Mesenchymal stem cell (in vitro differentiated cells and primary cell): ENCODE results near the gene PRR15L.

ENCODE experiments used
- DNase-seq: peaks from one replicate; pipeline ENCODE4 v3.0.0-alpha.2; 2013
- H2AFZ ChIP-seq: one replicate; pipeline ENCODE4 v1.6.1; 2013; ENCODE audit warnings: low read depth, mild to moderate bottlenecking, control low read depth, inconsistent platforms, low read length, moderate library complexity
- H2AK5ac ChIP-seq: 2 replicates; pipeline ENCODE4 v1.6.1; 2013; ENCODE audit warnings: low read length, moderate library complexity, mild to moderate bottlenecking, inconsistent platforms; ENCODE audit not compliant: severe bottlenecking
- H2BK120ac ChIP-seq: one replicate; pipeline ENCODE4 v1.6.1; 2013; ENCODE audit warnings: low read depth, mild to moderate bottlenecking, inconsistent platforms, low read length, moderate library complexity
- H2BK12ac ChIP-seq, 2 experiments: one replicate each; pipeline ENCODE4 v1.6.1; 2013; ENCODE audit warnings: inconsistent platforms in 2 of 2, low read length in 2 of 2, mild to moderate bottlenecking in 2 of 2, moderate library complexity in 2 of 2, control low read depth in 1 of 2
- H2BK15ac ChIP-seq: one replicate; pipeline ENCODE4 v1.6.1; 2013; ENCODE audit warnings: mild to moderate bottlenecking, low read depth, inconsistent platforms; ENCODE audit not compliant: poor library complexity, severe bottlenecking
- H2BK5ac ChIP-seq: 2 replicates; pipeline ENCODE4 v1.6.1; 2013; ENCODE audit warnings: low read depth, mild to moderate bottlenecking, low read length, control low read depth, inconsistent platforms; ENCODE audit not compliant: poor library complexity, severe bottlenecking
- H3K14ac ChIP-seq, 2 experiments: one replicate each; pipeline ENCODE4 v1.6.1; 2013; ENCODE audit warnings: inconsistent platforms in 2 of 2, low read length in 2 of 2, control low read depth in 1 of 2, mild to moderate bottlenecking in 1 of 2, moderate library complexity in 1 of 2
- H3K18ac ChIP-seq, 2 experiments: one replicate each; pipeline ENCODE4 v1.6.1; 2013; ENCODE audit warnings: inconsistent platforms in 2 of 2, low read length in 2 of 2, control low read depth in 1 of 2, low read depth in 1 of 2, mild to moderate bottlenecking in 1 of 2
- H3K23ac ChIP-seq, 2 experiments: one replicate each; pipeline ENCODE4 v1.6.1; 2013; ENCODE audit warnings: inconsistent platforms in 2 of 2, low read length in 2 of 2, mild to moderate bottlenecking in 2 of 2, moderate library complexity in 2 of 2, control low read depth in 1 of 2
- H3K27ac ChIP-seq: 2 replicates; pipeline ENCODE4 v1.5.1; 2013; ENCODE audit warnings: mild to moderate bottlenecking, moderate library complexity, low read length, control low read depth, inconsistent platforms; ENCODE audit not compliant: poor library complexity, severe bottlenecking
- H3K27me3 ChIP-seq, 2 experiments: 2 replicates each; pipeline versions ENCODE4 v1.6.1 to v1.7.0; 2013; ENCODE audit warnings: low read length in 2 of 2, mild to moderate bottlenecking in 2 of 2, moderate library complexity in 2 of 2, control low read depth in 1 of 2, inconsistent platforms in 1 of 2; ENCODE audit not compliant: control insufficient read depth in 1 of 2, insufficient read depth in 1 of 2
- H3K36me3 ChIP-seq, 2 experiments: 2 replicates each; pipeline versions ENCODE4 v1.6.1 to v1.7.0; 2013; ENCODE audit warnings: low read length in 2 of 2, control low read depth in 1 of 2, inconsistent platforms in 1 of 2, low read depth in 1 of 2, mild to moderate bottlenecking in 1 of 2; ENCODE audit not compliant: insufficient read depth in 2 of 2, control insufficient read depth in 1 of 2
- H3K4ac ChIP-seq, 2 experiments: one replicate each; pipeline ENCODE4 v1.6.1; 2013; ENCODE audit warnings: inconsistent platforms in 2 of 2, low read length in 2 of 2, mild to moderate bottlenecking in 2 of 2, moderate library complexity in 2 of 2, control low read depth in 1 of 2, low read depth in 1 of 2
- H3K4me1 ChIP-seq: 2 replicates; pipeline ENCODE4 v1.6.1; 2013; ENCODE audit warnings: low read depth, low read length, control low read depth; ENCODE audit not compliant: control insufficient read depth, insufficient read depth
- H3K4me2 ChIP-seq: 2 replicates; pipeline ENCODE4 v1.6.1; 2013; ENCODE audit warnings: low read length, mild to moderate bottlenecking, inconsistent platforms; ENCODE audit not compliant: poor library complexity, severe bottlenecking
- H3K4me3 ChIP-seq, 2 experiments: 2 replicates each; pipeline versions ENCODE4 v1.5.1 to v1.7.0; 2013; ENCODE audit warnings: low read length in 2 of 2, mild to moderate bottlenecking in 2 of 2, control low read depth in 1 of 2, low read depth in 1 of 2; ENCODE audit not compliant: insufficient read depth in 1 of 2
- H3K79me1 ChIP-seq: replicated peaks from 2 replicates; pipeline ENCODE4 v1.6.1; 2013; ENCODE audit warnings: mild to moderate bottlenecking, control low read depth, low read length, inconsistent platforms; ENCODE audit not compliant: poor library complexity, severe bottlenecking
- H3K9ac ChIP-seq: 2 replicates; pipeline ENCODE4 v1.7.0; 2013; ENCODE audit warnings: mild to moderate bottlenecking, low read length, moderate library complexity
- H3K9me3 ChIP-seq: 2 replicates; pipeline ENCODE4 v1.7.0; 2013; ENCODE audit warnings: mild to moderate bottlenecking, low read length; ENCODE audit not compliant: control insufficient read depth
- H4K8ac ChIP-seq: one replicate; pipeline ENCODE4 v1.6.1; 2013; ENCODE audit warnings: inconsistent platforms, mild to moderate bottlenecking, low read length, moderate library complexity
- H4K91ac ChIP-seq: one replicate; pipeline ENCODE4 v1.6.1; 2013; ENCODE audit warnings: mild to moderate bottlenecking, low read length, inconsistent platforms
- WGBS: methylation state at CpG from one replicate; pipeline ENCODE4 v1.1.7; 2013; ENCODE audit warnings: mixed read lengths; 5-methylcytosine and 5-hydroxymethylcytosine counted together

Gene PRR15L

DNA sequence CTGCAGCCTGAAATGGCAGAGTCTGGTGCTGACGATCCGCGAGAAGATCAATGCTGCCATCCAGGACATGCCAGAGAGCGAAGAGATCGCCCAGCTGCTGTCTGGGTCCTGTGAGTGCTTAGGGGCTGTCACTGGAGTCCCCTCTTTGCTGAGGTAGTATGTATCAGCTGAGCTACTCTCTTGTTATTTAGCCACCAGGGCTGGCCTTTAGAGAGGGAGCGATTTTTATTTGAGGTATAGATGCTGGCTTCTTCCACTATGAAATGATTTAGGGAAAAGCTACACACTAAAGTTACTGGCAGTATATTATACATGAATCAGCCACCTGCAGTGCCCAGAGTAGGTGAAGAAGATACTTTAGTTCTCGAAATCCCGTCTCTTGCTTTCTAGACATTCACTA lies 15.9 kb upstream of the PRR15L start:
- 98% methylated on average over 6 of the region's 8 CpGs for WGBS
- Histone ChIP-seq H3K23ac (no peak overlapping the region), H4K91ac (no peak overlapping the region), H3K27ac (no peak overlapping the region), H3K14ac (no peak overlapping the region), H2AFZ (no peak overlapping the region), H2BK12ac (no peak overlapping the region), H3K79me1 (peaks cover 9% of the 10 kb centered on the region), H2BK120ac (no peak overlapping the region), H3K4me3 (no peak overlapping the region), H3K36me3 (peaks cover 33 to 49% of the 10 kb centered on the region in 2 experiments), H2BK15ac (no peak overlapping the region), H3K9ac (no peak overlapping the region), H2AK5ac (no peak overlapping the region), H2BK5ac (no peak overlapping the region), H3K9me3 (no peaks in the 10 kb centered on the region), H3K4ac (no peak overlapping the region), H3K18ac (no peak overlapping the region), H3K4me1 (peaks cover 5% of the 10 kb centered on the region), H4K8ac (no peak overlapping the region), H3K4me2 (no peak overlapping the region), H3K27me3 (no peaks in the 10 kb centered on the region)
- no peak for DNase-seq

GRCh38 chr17:47970725-47971499 lies 13.2 kb upstream of the PRR15L start, which contains the start of gene CDK5RAP3:
TSS of gene CDK5RAP3 (plus strand) at chr17:47971113. CDS start at chr17:47971147, 34 bp downstream.
- Histone ChIP-seq H3K4me3 (peak within 1 kb of the TSS; percentile 68 to 100), H3K14ac (peak within 1 kb of the TSS in 1 of 2 experiments; percentile 50), H2BK15ac (no peak within 1 kb of the TSS), H4K91ac (peak within 1 kb of the TSS; percentile 87), H3K4me2 (peak within 1 kb of the TSS; percentile 62), H2BK120ac (no peak within 1 kb of the TSS), H3K4me1 (peaks cover 12% of the 10 kb centered on the region), H3K9me3 (no peaks in the 10 kb centered on the region), H3K79me1 (peaks cover 9% of the 10 kb centered on the region), H2BK12ac (peak within 1 kb of the TSS; percentile 14 to 46), H3K18ac (peak within 1 kb of the TSS; percentile 2 to 67), H3K9ac (peak within 1 kb of the TSS; percentile 96), H3K27me3 (no peaks in the 10 kb centered on the region), H3K27ac (no peak within 1 kb of the TSS), H3K4ac (peak within 1 kb of the TSS; percentile 39 to 56), H3K36me3 (peaks cover 17 to 29% of the 10 kb centered on the region in 2 experiments), H2AFZ (peak within 1 kb of the TSS; percentile 59), H2BK5ac (no peak within 1 kb of the TSS), H3K23ac (no peak within 1 kb of the TSS), H4K8ac (peak within 1 kb of the TSS; percentile 30), H2AK5ac (no peak within 1 kb of the TSS)
- 2% methylated on average over 51 of the region's 62 CpGs for WGBS
- DNase-seq, result peak; percentile 99

GRCh38 chr17:47969930-47970724 lies 12.4 kb upstream of the PRR15L start:
- Histone ChIP-seq H2BK120ac (no peak overlapping the region), H3K4me1 (peaks cover 12% of the 10 kb centered on the region), H3K79me1 (peaks cover 9% of the 10 kb centered on the region), H2AK5ac (no peak overlapping the region), H3K9me3 (no peaks in the 10 kb centered on the region), H3K9ac (peak overlapping the region; percentile 23), H3K4ac (peak overlapping the region; percentile 5 to 35), H3K23ac (no peak overlapping the region), H3K36me3 (peaks cover 9 to 22% of the 10 kb centered on the region in 2 experiments), H3K14ac (no peak overlapping the region), H2AFZ (peak overlapping the region; percentile 3), H2BK15ac (no peak overlapping the region), H3K27me3 (no peaks in the 10 kb centered on the region), H2BK5ac (no peak overlapping the region), H3K18ac (peak overlapping the region in 1 of 2 experiments; percentile 7), H3K4me2 (peak overlapping the region; percentile 41), H2BK12ac (peak overlapping the region; percentile 14 to 46), H4K91ac (no peak overlapping the region), H4K8ac (peak overlapping the region; percentile 21), H3K4me3 (peak overlapping the region in 1 of 2 experiments; percentile 60), H3K27ac (no peak overlapping the region)
- no peak for DNase-seq
- 60% methylated on average over 15 of the region's 15 CpGs for WGBS

DNA sequence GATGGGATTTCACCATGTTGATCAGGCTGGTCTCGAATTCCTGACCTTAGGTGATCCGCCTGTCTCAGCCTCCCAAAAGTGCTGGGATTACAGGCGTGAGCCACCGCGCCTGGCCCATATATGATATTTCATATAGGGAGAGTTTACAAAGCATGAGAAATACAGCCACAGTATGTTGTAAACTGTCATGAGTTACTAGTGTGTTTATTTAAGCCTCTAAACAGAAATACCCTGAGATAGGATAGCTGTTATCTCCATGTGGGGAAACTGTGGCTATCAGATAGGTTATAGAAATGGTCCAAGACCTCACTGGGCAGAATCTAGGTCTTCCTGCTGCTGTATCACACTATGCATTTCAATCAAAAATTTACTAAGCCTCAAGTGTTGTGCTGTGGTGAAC lies 11.2 kb upstream of the PRR15L start:
- H2AK5ac ChIP-seq, result no peak overlapping the region
- H4K91ac ChIP-seq, result no peak overlapping the region
- H3K4me1 ChIP-seq, result peaks cover 12% of the 10 kb centered on the region
- no peaks in the 10 kb centered on the region for H3K27me3 ChIP-seq
- no peaks in the 10 kb centered on the region for H3K9me3 ChIP-seq
- no peak overlapping the region for H3K4me2 ChIP-seq
- H2AFZ ChIP-seq, result no peak overlapping the region
- H3K4me3 ChIP-seq, result no peak overlapping the region
- peak overlapping the region in 1 of 2 experiments; percentile 22 for H2BK12ac ChIP-seq
- no peak overlapping the region for H3K4ac ChIP-seq
- peaks cover 0 to 10% of the 10 kb centered on the region in 2 experiments for H3K36me3 ChIP-seq
- no peak overlapping the region for H3K23ac ChIP-seq
- peaks cover 9% of the 10 kb centered on the region for H3K79me1 ChIP-seq
- no peak overlapping the region for H4K8ac ChIP-seq
- no peak overlapping the region for H3K9ac ChIP-seq
- H2BK15ac ChIP-seq, result peak overlapping the region; percentile 30
- H2BK120ac ChIP-seq, result no peak overlapping the region
- peak; percentile 37 for DNase-seq
- no peak overlapping the region for H3K18ac ChIP-seq
- WGBS, result 87% methylated on average over 5 of the region's 5 CpGs
- H2BK5ac ChIP-seq, result no peak overlapping the region
- H3K27ac ChIP-seq, result no peak overlapping the region
- no peak overlapping the region for H3K14ac ChIP-seq
